Measurements from ENCODE around the gene RETREG1. TPM values are rescaled to one million over a fixed set of nuclear protein-coding genes. Genes with fewer than 3 reads are reported as not detected.

The RETREG1 gene
- total RNA-seq, 1 donor from 2014 or later = 15.8 TPM

DNA sequence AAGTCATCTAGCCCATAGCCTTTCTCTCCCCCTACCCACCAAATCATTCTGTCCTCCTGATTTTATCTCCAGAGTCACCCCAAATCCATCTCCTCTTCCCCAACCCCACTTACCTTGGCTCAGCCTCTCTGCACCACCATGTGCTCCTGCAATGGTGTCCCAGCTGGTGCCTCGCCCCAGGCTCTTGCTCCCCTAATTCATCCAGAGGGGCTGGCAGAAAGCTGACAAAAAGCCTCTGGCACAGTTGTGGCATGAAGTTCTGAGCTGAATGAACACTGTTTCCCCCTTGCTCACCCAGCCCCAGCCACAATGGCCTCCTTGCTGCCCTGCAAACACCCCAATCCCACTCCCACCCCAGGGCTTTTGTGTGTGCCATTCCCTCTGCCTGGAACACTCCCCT lies 10.2 kb downstream of the RETREG1 start:
- TF ChIP-seq, protein P1, sequence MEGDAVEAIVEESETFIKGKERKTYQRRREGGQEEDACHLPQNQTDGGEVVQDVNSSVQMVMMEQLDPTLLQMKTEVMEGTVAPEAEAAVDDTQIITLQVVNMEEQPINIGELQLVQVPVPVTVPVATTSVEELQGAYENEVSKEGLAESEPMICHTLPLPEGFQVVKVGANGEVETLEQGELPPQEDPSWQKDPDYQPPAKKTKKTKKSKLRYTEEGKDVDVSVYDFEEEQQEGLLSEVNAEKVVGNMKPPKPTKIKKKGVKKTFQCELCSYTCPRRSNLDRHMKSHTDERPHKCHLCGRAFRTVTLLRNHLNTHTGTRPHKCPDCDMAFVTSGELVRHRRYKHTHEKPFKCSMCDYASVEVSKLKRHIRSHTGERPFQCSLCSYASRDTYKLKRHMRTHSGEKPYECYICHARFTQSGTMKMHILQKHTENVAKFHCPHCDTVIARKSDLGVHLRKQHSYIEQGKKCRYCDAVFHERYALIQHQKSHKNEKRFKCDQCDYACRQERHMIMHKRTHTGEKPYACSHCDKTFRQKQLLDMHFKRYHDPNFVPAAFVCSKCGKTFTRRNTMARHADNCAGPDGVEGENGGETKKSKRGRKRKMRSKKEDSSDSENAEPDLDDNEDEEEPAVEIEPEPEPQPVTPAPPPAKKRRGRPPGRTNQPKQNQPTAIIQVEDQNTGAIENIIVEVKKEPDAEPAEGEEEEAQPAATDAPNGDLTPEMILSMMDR (IDR thresholded peaks at IDR 0.05; ENCODE audit: unreplicated experiment) = no peak
- Mint-ChIP-seq H3K27me3 (ENCODE audit: unreplicated experiment) (peaks cover 3% of the 10 kb centered on the region), H3K36me3 (ENCODE audit: low read depth, unreplicated experiment) (peaks cover 29% of the 10 kb centered on the region), H3K9me3 (ENCODE audit: unreplicated experiment) (peaks cover 7% of the 10 kb centered on the region), H3K4me3 (ENCODE audit: unreplicated experiment) (no peak overlapping the region), H3K4me1 (ENCODE audit: unreplicated experiment) (peaks cover 12% of the 10 kb centered on the region), H3K27ac (ENCODE audit: unreplicated experiment) (peak overlapping the region; percentile 11)
- no peak for DNase-seq (ENCODE audit: low spot score)

DNA sequence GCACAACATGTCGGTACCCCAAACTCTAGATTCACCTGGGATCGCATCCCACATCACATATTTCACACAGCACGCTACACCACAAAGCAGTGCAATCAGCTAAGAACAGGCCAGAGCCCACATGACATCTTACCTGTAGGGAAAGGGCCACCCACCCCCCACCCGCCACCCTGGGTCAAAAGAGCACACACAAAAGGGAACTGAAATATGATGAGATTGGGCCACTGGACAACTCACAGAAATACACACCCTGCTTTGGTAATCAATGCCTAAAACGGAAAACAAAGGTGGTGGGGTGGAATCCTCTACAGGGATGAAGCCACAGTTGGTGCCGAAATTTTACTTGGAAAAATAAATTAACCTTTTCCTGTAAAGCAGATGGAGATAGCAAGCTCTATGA lies 13.1 kb downstream of the RETREG1 start:
- H3K4me1 Mint-ChIP-seq (ENCODE audit: unreplicated experiment) = peaks cover 22% of the 10 kb centered on the region
- H3K36me3 Mint-ChIP-seq (ENCODE audit: low read depth, unreplicated experiment) = peaks cover 37% of the 10 kb centered on the region
- TF ChIP-seq, protein P1 (IDR thresholded peaks at IDR 0.05; ENCODE audit: unreplicated experiment) = no peak
- H3K27ac Mint-ChIP-seq (ENCODE audit: unreplicated experiment) = no peak overlapping the region
- DNase-seq (ENCODE audit: low spot score) = no peak
- H3K9me3 Mint-ChIP-seq (ENCODE audit: unreplicated experiment) = peaks cover 7% of the 10 kb centered on the region
- H3K4me3 Mint-ChIP-seq (ENCODE audit: unreplicated experiment) = no peak overlapping the region
- peaks cover 3% of the 10 kb centered on the region for H3K27me3 Mint-ChIP-seq (ENCODE audit: unreplicated experiment)

DNA sequence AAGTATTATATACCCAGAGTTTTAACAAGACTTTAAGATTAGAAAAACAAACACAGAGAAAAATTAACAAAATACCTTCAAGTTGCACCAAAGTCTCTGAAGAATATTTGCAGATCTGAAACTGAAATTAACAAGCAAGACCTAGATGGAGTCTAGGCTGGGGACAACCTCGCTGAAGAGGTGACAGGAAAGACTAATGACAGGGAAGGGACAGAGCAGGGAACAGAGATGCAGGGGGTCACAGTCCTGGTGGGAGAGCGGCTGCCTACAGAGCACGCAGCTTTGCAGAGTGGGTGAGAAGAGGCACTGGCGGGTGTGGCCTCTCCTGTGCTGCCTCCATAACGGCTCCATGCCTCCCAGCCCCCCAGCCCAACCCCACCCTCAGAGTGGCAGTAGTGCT lies 13.5 kb downstream of the RETREG1 start:
- H3K4me3 Mint-ChIP-seq (ENCODE audit: unreplicated experiment) = no peak overlapping the region
- H3K9me3 Mint-ChIP-seq (ENCODE audit: unreplicated experiment) = peaks cover 7% of the 10 kb centered on the region
- H3K27ac Mint-ChIP-seq (ENCODE audit: unreplicated experiment) = no peak overlapping the region
- peaks cover 41% of the 10 kb centered on the region for H3K36me3 Mint-ChIP-seq (ENCODE audit: low read depth, unreplicated experiment)
- H3K4me1 Mint-ChIP-seq (ENCODE audit: unreplicated experiment) = peaks cover 22% of the 10 kb centered on the region
- TF ChIP-seq, protein P1 (IDR thresholded peaks at IDR 0.05; ENCODE audit: unreplicated experiment) = no peak
- DNase-seq (ENCODE audit: low spot score) = no peak
- peaks cover 3% of the 10 kb centered on the region for H3K27me3 Mint-ChIP-seq (ENCODE audit: unreplicated experiment)

DNA sequence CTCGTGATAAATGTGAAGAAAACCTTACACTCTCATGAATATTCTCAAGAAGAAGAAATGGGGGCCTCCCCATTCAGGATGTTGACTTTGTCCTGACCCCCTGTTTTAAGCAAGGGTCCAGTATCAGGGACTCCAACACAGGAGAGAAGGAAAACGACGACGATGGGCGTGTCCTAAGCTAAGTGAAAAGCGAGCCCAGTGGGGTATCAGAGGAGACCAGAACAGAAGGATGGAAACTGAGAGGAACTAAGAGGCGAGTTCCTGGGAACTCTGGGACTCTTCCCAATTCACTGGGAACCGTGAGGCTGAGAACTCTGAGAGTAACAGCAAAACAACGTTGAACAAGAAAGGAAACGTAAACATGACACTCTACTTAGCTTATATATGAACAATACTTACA lies 14.6 kb downstream of the RETREG1 start:
- no peak overlapping the region for H3K27ac Mint-ChIP-seq (ENCODE audit: unreplicated experiment)
- DNase-seq (ENCODE audit: low spot score) = no peak
- TF ChIP-seq, protein P1 (IDR thresholded peaks at IDR 0.05; ENCODE audit: unreplicated experiment) = no peak
- peaks cover 44% of the 10 kb centered on the region for H3K36me3 Mint-ChIP-seq (ENCODE audit: low read depth, unreplicated experiment)
- H3K4me1 Mint-ChIP-seq (ENCODE audit: unreplicated experiment) = peaks cover 22% of the 10 kb centered on the region
- H3K4me3 Mint-ChIP-seq (ENCODE audit: unreplicated experiment) = no peak overlapping the region
- H3K9me3 Mint-ChIP-seq (ENCODE audit: unreplicated experiment) = peaks cover 7% of the 10 kb centered on the region
- H3K27me3 Mint-ChIP-seq (ENCODE audit: unreplicated experiment) = peaks cover 3% of the 10 kb centered on the region

DNA sequence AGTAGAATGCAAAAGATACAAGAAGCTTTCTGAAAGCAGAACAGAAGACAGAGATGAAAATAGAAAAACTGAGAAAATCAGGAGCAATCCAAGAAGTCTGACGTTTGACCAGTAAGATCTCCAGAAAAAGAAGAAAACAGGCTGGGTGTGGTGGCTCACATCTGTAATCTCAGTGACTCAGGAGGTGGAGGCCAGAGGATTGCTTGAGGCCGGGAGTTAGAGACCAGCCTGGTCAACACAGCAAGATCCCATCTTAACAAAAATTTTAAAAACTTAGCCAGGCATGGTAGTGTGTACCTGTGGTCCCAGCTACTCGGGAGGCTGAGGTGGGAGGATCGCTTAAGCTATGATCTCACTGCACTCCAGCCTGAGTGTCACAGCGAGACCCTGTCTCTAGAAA lies 15.9 kb downstream of the RETREG1 start:
- no peak for DNase-seq (ENCODE audit: low spot score)
- Mint-ChIP-seq H3K4me1 (ENCODE audit: unreplicated experiment) (peaks cover 22% of the 10 kb centered on the region), H3K27ac (ENCODE audit: unreplicated experiment) (peak overlapping the region; percentile 44), H3K9me3 (ENCODE audit: unreplicated experiment) (peaks cover 7% of the 10 kb centered on the region), H3K27me3 (ENCODE audit: unreplicated experiment) (no peaks in the 10 kb centered on the region), H3K4me3 (ENCODE audit: unreplicated experiment) (no peak overlapping the region), H3K36me3 (ENCODE audit: low read depth, unreplicated experiment) (peaks cover 33% of the 10 kb centered on the region)
- TF ChIP-seq, protein P1 (IDR thresholded peaks at IDR 0.05; ENCODE audit: unreplicated experiment) = no peak
